ENCODE results near the gene AAGAB. TPM values are rescaled to one million over a fixed set of nuclear protein-coding genes. Genes with fewer than 3 reads are reported as not detected.

The AAGAB gene
- total and polyA plus RNA-seq, 2 donors (not counting 1 experiment from before 2014, with no cell fraction given): 9.4 to 25.0 TPM

- Histone ChIP-seq H3K4me1 (ENCODE audit: control insufficient read depth in 2 of 2, insufficient read depth in 2 of 2, low read length in 2 of 2) (peaks cover 27 to 40% of the 10 kb centered on the region in 2 donors), H3K36me3 (replicated peaks in 1 of 2; ENCODE audit: control extremely low read depth in 1 of 2, control insufficient read depth in 1 of 2, extremely low read depth in 1 of 2, insufficient read depth in 2 of 2, low read length in 1 of 2) (peaks cover 3 to 26% of the 10 kb centered on the region in 2 experiments), H3K27me3 (replicated peaks in 1 of 4; ENCODE audit: control extremely low read depth in 1 of 4, control insufficient read depth in 3 of 4, insufficient read depth in 4 of 4, low read length in 3 of 4) (no peaks in the 10 kb centered on the region), H3K79me2 (ENCODE audit: control insufficient read depth, insufficient read depth, low read length) (peaks cover 98% of the 10 kb centered on the region), H3K4me3 (ENCODE audit: control extremely low read depth in 1 of 5, extremely low read depth in 1 of 5, insufficient read depth in 1 of 5, low read depth in 2 of 5, low read length in 4 of 5) (no peak overlapping the region), H3K27ac (ENCODE audit: low read length in 2 of 2) (no peak overlapping the region), H3K4me2 (replicated peaks; ENCODE audit: low read depth, low read length, poor library complexity, severe bottlenecking) (no peak overlapping the region), H3K9ac (ENCODE audit: low read length) (no peak overlapping the region), H4K20me1 (ENCODE audit: control insufficient read depth, insufficient read depth, low read length, poor library complexity, severe bottlenecking) (peaks cover 91% of the 10 kb centered on the region), H3K9me3 (ENCODE audit: control extremely low read depth in 1 of 3, control insufficient read depth in 2 of 3, insufficient read depth in 1 of 3, low read length in 2 of 3) (no peaks in the 10 kb centered on the region), H2AFZ (ENCODE audit: insufficient read depth, low read depth, low read length, poor library complexity, severe bottlenecking) (no peak overlapping the region)
- no peak for ATAC-seq (ENCODE audit: low read depth)
- Mint-ChIP-seq H3K4me1 (peaks cover 78% of the 10 kb centered on the region), H3K27me3 (no peaks in the 10 kb centered on the region), H3K4me3 (no peak overlapping the region), H3K27ac (peak overlapping the region; percentile 20), H3K9me3 (ENCODE audit: insufficient read depth) (no peaks in the 10 kb centered on the region)
- no peak for TF ChIP-seq EZH2 (IDR thresholded peaks at IDR 0.05; ENCODE audit: borderline replicate concordance, insufficient read depth, low read depth, low read length, poor library complexity, severe bottlenecking)
- TF ChIP-seq CTCF (IDR thresholded peaks at IDR 0.05): no peak
- ChIA-PET POLR2A (no interaction called here), CTCF (no interaction called here)
- WGBS (ENCODE audit: insufficient coverage): 100% methylated on average over 7 of the region's 7 CpGs
- no peak for DNase-seq
- intact Hi-C loops (cut with micrococcal nuclease): no loop called here
Measured at GRCh38 chr15:67158367-67158766, 96.1 kb downstream of the AAGAB start.

- H3K36me3 ChIP-seq (replicated peaks in 1 of 2; ENCODE audit: control extremely low read depth in 1 of 2, control insufficient read depth in 1 of 2, extremely low read depth in 1 of 2, insufficient read depth in 2 of 2, low read length in 1 of 2): peaks cover 3 to 26% of the 10 kb centered on the region in 2 experiments
- no peak overlapping the region for H3K4me3 ChIP-seq (ENCODE audit: control extremely low read depth in 1 of 5, extremely low read depth in 1 of 5, insufficient read depth in 1 of 5, low read depth in 2 of 5, low read length in 4 of 5)
- peaks cover 30 to 41% of the 10 kb centered on the region in 2 donors for H3K4me1 ChIP-seq (ENCODE audit: control insufficient read depth in 2 of 2, insufficient read depth in 2 of 2, low read length in 2 of 2)
- intact Hi-C loops (cut with micrococcal nuclease): no loop called here
- no peaks in the 10 kb centered on the region for H3K27me3 ChIP-seq (replicated peaks in 1 of 4; ENCODE audit: control extremely low read depth in 1 of 4, control insufficient read depth in 3 of 4, insufficient read depth in 4 of 4, low read length in 3 of 4)
- Mint-ChIP-seq H3K27ac (no peak overlapping the region), H3K9me3 (ENCODE audit: insufficient read depth) (no peaks in the 10 kb centered on the region), H3K4me1 (peaks cover 79% of the 10 kb centered on the region), H3K4me3 (no peak overlapping the region), H3K27me3 (no peaks in the 10 kb centered on the region)
- no peak overlapping the region for H3K9ac ChIP-seq (ENCODE audit: low read length)
- ATAC-seq (ENCODE audit: low read depth): no peak
- H4K20me1 ChIP-seq (ENCODE audit: control insufficient read depth, insufficient read depth, low read length, poor library complexity, severe bottlenecking): peaks cover 88% of the 10 kb centered on the region
- peak overlapping the region; percentile 9 for H3K4me2 ChIP-seq (replicated peaks; ENCODE audit: low read depth, low read length, poor library complexity, severe bottlenecking)
- H2AFZ ChIP-seq (ENCODE audit: insufficient read depth, low read depth, low read length, poor library complexity, severe bottlenecking): no peak overlapping the region
- POLR2A ChIA-PET: no interaction called here
- peaks cover 97% of the 10 kb centered on the region for H3K79me2 ChIP-seq (ENCODE audit: control insufficient read depth, insufficient read depth, low read length)
- 40% methylated on average over 5 of the region's 8 CpGs for WGBS (ENCODE audit: insufficient coverage)
- no peak for TF ChIP-seq EZH2 (IDR thresholded peaks at IDR 0.05; ENCODE audit: borderline replicate concordance, insufficient read depth, low read depth, low read length, poor library complexity, severe bottlenecking)
- TF ChIP-seq CTCF (IDR thresholded peaks at IDR 0.05): no peak
- no peaks in the 10 kb centered on the region for H3K9me3 ChIP-seq (ENCODE audit: control extremely low read depth in 1 of 3, control insufficient read depth in 2 of 3, insufficient read depth in 1 of 3, low read length in 2 of 3)
- peak overlapping the region in 1 of 2 donors; percentile 9 for H3K27ac ChIP-seq (ENCODE audit: low read length in 2 of 2)
- CTCF ChIA-PET: interaction anchor here (0.6 kb wide), 1 partner anchor 74 kb away, joined by 4 read pairs; no protein-coding TSS in a partner anchor
- DNase-seq: no peak
Measured at GRCh38 chr15:67157521-67158252, 96.8 kb downstream of the AAGAB start.

Data from B cell (primary cell).